Right cardiac atrium (tissue), 5 donors: ENCODE results near the gene SYNPO2. TPM values are rescaled to one million over a fixed set of nuclear protein-coding genes. Genes with fewer than 3 reads are reported as not detected.

ENCODE experiments used
- ATAC-seq, 2 donors: fragments of 200-7000 bp; cut with Tn5 transposase; one replicate each; pipeline versions ENCODE4 v1.8.0 to v1.9.1; 2020; ENCODE audit warnings: moderate library complexity in 2 of 2, mild to moderate bottlenecking in 1 of 2
- DNase-seq, 3 donors: peaks; one replicate each; pipeline ENCODE4 v3.0.0-alpha.2; 2020
- H3K27ac ChIP-seq: one replicate; pipeline ENCODE4 v1.5.1; 2013; ENCODE audit warnings: mild to moderate bottlenecking, low read length, control low read depth, moderate library complexity
- H3K27me3 ChIP-seq: one replicate; pipeline ENCODE4 v1.6.1; 2013; ENCODE audit not compliant: control insufficient read depth, insufficient read depth
- H3K4me1 ChIP-seq: one replicate; pipeline ENCODE4 v1.6.1; 2013; ENCODE audit warnings: low read length; ENCODE audit not compliant: control insufficient read depth, insufficient read depth
- H3K4me3 ChIP-seq: one replicate; pipeline ENCODE4 v1.5.1; 2013; ENCODE audit warnings: low read length, control low read depth
- H3K9me3 ChIP-seq: one replicate; pipeline ENCODE4 v1.6.1; 2013; ENCODE audit warnings: low read length; ENCODE audit not compliant: control insufficient read depth
- WGBS: extraction: QIAGEN DNeasy Blood & Tissue Kit; methylation state at CpG from one replicate; pipeline ENCODE4 v1.1.7; 2013; 5-methylcytosine and 5-hydroxymethylcytosine counted together
- intact Hi-C, 4 donors: fragments of 100-400 bp; cut with DNase I; formaldehyde crosslinking; loops; one replicate each; pipeline versions ENCODE4 v1.11.0 to v1.14.0; 2022 to 2023
- polyA plus RNA-seq: library from polyadenylated mRNA; stranded (reverse); fragments of 200-250 nt; gene quantifications from one replicate; pipeline ENCODE4 v1.2.3, GENCODE V29; 2013
- total RNA-seq, 4 donors: library from RNA; stranded (reverse); fragmentation: NEBNext Ultra II Directional; extraction: Animal tissue kit (Norgen Biotek cat#: 25700); gene quantifications; one replicate each; pipeline ENCODE4 v1.2.1, GENCODE V29; 2021
- donor health status: healthy with polysubstance abuse.
- donor health status: DM: no; HTN: yes; CAD: no.
- donor health status: DM: no; HTN: no; CAD: no.
- donor health status: DM: no; HTN: yes; CAD: no; lungs with severe emphysema.
- donor health status: DM: yes; HTN: yes; CAD: no.

SYNPO2 gene
- total and polyA plus RNA-seq, 5 donors: 29.6 to 134 (median 113) TPM

GRCh38 chr4:119034276-119035008, 145.8 kb downstream of the SYNPO2 start:
- H3K9me3 ChIP-seq: no peaks in the 10 kb centered on the region
- H3K4me1 ChIP-seq: peaks cover 1% of the 10 kb centered on the region
- no peaks in the 10 kb centered on the region for H3K27me3 ChIP-seq
- no peak overlapping the region for H3K4me3 ChIP-seq
- 73% methylated on average over 4 of the region's 4 CpGs for WGBS
- DNase-seq (no peak), ATAC-seq (no peak)
- intact Hi-C loops: loop anchor here in 1 of 4 donors (5.0 kb wide), 1 partner anchor 52 kb away; no protein-coding TSS in a partner anchor
- H3K27ac ChIP-seq: no peak overlapping the region

- H3K4me3 ChIP-seq: no peak overlapping the region
- 82% methylated on average over 8 of the region's 8 CpGs for WGBS
- H3K9me3 ChIP-seq: no peaks in the 10 kb centered on the region
- ATAC-seq (no peak), DNase-seq (peak in 1 of 3 donors; percentile 67)
- H3K27ac ChIP-seq: peak overlapping the region; percentile 54
- intact Hi-C loops: no loop called here
- H3K4me1 ChIP-seq: peaks cover 5% of the 10 kb centered on the region
- H3K27me3 ChIP-seq: no peaks in the 10 kb centered on the region
These were observed 147.5 kb downstream of the SYNPO2 start for GRCh38 chr4:119035951-119036737.

GRCh38 chr4:119037709-119038108, 149.1 kb downstream of the SYNPO2 start:
- intact Hi-C loops: no loop called here
- H3K4me1 ChIP-seq: peaks cover 5% of the 10 kb centered on the region
- H3K27me3 ChIP-seq: no peaks in the 10 kb centered on the region
- no peak overlapping the region for H3K27ac ChIP-seq
- DNase-seq (no peak), ATAC-seq (no peak)
- no peak overlapping the region for H3K4me3 ChIP-seq
- 77% methylated on average over 1 of the region's 1 CpG for WGBS
- no peaks in the 10 kb centered on the region for H3K9me3 ChIP-seq

GRCh38 chr4:119038116-119038841, 149.6 kb downstream of the SYNPO2 start:
- Histone ChIP-seq H3K4me1 (peaks cover 5% of the 10 kb centered on the region), H3K27me3 (no peaks in the 10 kb centered on the region), H3K9me3 (no peaks in the 10 kb centered on the region), H3K4me3 (no peak overlapping the region), H3K27ac (no peak overlapping the region)
- intact Hi-C loops: no loop called here
- WGBS: 60% methylated on average over 5 of the region's 5 CpGs
- ATAC-seq (no peak), DNase-seq (no peak)

GRCh38 chr4:119039160-119039559, 150.5 kb downstream of the SYNPO2 start:
- Histone ChIP-seq H3K27ac (no peak overlapping the region), H3K4me3 (no peak overlapping the region), H3K4me1 (peaks cover 5% of the 10 kb centered on the region), H3K9me3 (no peaks in the 10 kb centered on the region), H3K27me3 (no peaks in the 10 kb centered on the region)
- intact Hi-C loops: no loop called here
- ATAC-seq (no peak), DNase-seq (no peak)
- 95% methylated on average over 1 of the region's 1 CpG for WGBS

- Histone ChIP-seq H3K4me3 (no peak overlapping the region), H3K9me3 (no peaks in the 10 kb centered on the region), H3K27ac (no peak overlapping the region), H3K4me1 (peaks cover 5% of the 10 kb centered on the region), H3K27me3 (no peaks in the 10 kb centered on the region)
- ATAC-seq (no peak), DNase-seq (no peak)
- WGBS: 76% methylated on average over 4 of the region's 4 CpGs
- intact Hi-C loops: loop anchor here (5.0 to 10.0 kb wide), 5 partner anchors 95 to 248 kb away; partner anchors contain the start of gene MYOZ2 (in 1 of the 4)
These were observed 151.1 kb downstream of the SYNPO2 start for GRCh38 chr4:119039779-119040178.

GRCh38 chr4:119040261-119040660, 151.6 kb downstream of the SYNPO2 start:
- DNase-seq: no peak
- no peak for ATAC-seq
- Histone ChIP-seq H3K27me3 (no peaks in the 10 kb centered on the region), H3K4me3 (no peak overlapping the region), H3K4me1 (peaks cover 6% of the 10 kb centered on the region), H3K27ac (no peak overlapping the region), H3K9me3 (no peaks in the 10 kb centered on the region)
- intact Hi-C loops: loop anchor here (5.0 to 10.0 kb wide), 5 partner anchors 95 to 247 kb away; partner anchors contain the start of gene MYOZ2 (in 1 of the 4)
- WGBS: 75% methylated on average over 3 of the region's 3 CpGs

GRCh38 chr4:119040694-119041185, 152.1 kb downstream of the SYNPO2 start:
- H3K9me3 ChIP-seq: no peaks in the 10 kb centered on the region
- intact Hi-C loops: loop anchor here (5.0 to 10.0 kb wide), 5 partner anchors 94 to 247 kb away; partner anchors contain the start of gene MYOZ2 (in 1 of the 4)
- WGBS: 60% methylated on average over 2 of the region's 2 CpGs
- no peak overlapping the region for H3K4me3 ChIP-seq
- ATAC-seq: peak; percentile 49 to 59
- no peaks in the 10 kb centered on the region for H3K27me3 ChIP-seq
- DNase-seq: no peak
- peaks cover 6% of the 10 kb centered on the region for H3K4me1 ChIP-seq
- H3K27ac ChIP-seq: peak overlapping the region; percentile 39

- H3K27ac ChIP-seq: no peak overlapping the region
- no peak overlapping the region for H3K4me3 ChIP-seq
- H3K9me3 ChIP-seq: no peaks in the 10 kb centered on the region
- ATAC-seq: no peak
- intact Hi-C loops: loop anchor here (5.0 to 10.0 kb wide), 5 partner anchors 93 to 246 kb away; partner anchors contain the start of gene MYOZ2 (in 1 of the 4)
- H3K27me3 ChIP-seq: no peaks in the 10 kb centered on the region
- H3K4me1 ChIP-seq: peaks cover 6% of the 10 kb centered on the region
- WGBS: 77% methylated on average over 2 of the region's 2 CpGs
- DNase-seq: no peak
These were observed 152.7 kb downstream of the SYNPO2 start for GRCh38 chr4:119041396-119041795.

GRCh38 chr4:119041951-119042560, 153.4 kb downstream of the SYNPO2 start:
- 2% methylated on average over 6 of the region's 6 CpGs for WGBS
- H3K4me1 ChIP-seq: peaks cover 6% of the 10 kb centered on the region

More at GRCh38 chr4:119041951-119042560, 153.4 kb downstream of the SYNPO2 start:
- ATAC-seq (peak; percentile 72 to 77), DNase-seq (peak in 1 of 3 donors; percentile 34)
- Histone ChIP-seq H3K9me3 (no peaks in the 10 kb centered on the region), H3K27me3 (no peaks in the 10 kb centered on the region), H3K4me3 (no peak overlapping the region), H3K27ac (no peak overlapping the region)
- intact Hi-C loops: loop anchor here (5.0 to 10.0 kb wide), 5 partner anchors 93 to 245 kb away; partner anchors contain the start of gene MYOZ2 (in 1 of the 4)
